H9 (cell line): ENCODE data around the gene SPTBN2. TPM values are rescaled to one million over a fixed set of nuclear protein-coding genes. Genes with fewer than 3 reads are reported as not detected.

Experiments used
- DNase-seq: peaks from one replicate; pipeline ENCODE4 v3.0.0-alpha.2; 2017
- H2AFZ ChIP-seq: one replicate; pipeline ENCODE4 v1.6.1; 2013; ENCODE audit warnings: mild to moderate bottlenecking, low read length, control low read depth, moderate library complexity
- H2AK5ac ChIP-seq: 2 replicates; pipeline ENCODE4 v1.6.1; 2013; ENCODE audit warnings: low read length, control low read depth, mixed read lengths; ENCODE audit not compliant: insufficient read length
- H2BK120ac ChIP-seq: one replicate; pipeline ENCODE4 v1.6.1; 2013; ENCODE audit warnings: low read depth, mild to moderate bottlenecking, low read length, control low read depth, inconsistent platforms; ENCODE audit not compliant: poor library complexity, severe bottlenecking
- H2BK12ac ChIP-seq: 2 replicates; pipeline ENCODE4 v1.6.1; 2013; ENCODE audit warnings: low read length, control low read depth, mixed read lengths, low read depth; ENCODE audit not compliant: insufficient read length
- H2BK15ac ChIP-seq: 2 replicates; pipeline ENCODE4 v1.6.1; 2013; ENCODE audit warnings: low read depth, low read length, control low read depth
- H2BK20ac ChIP-seq: one replicate; pipeline ENCODE4 v1.6.1; 2013; ENCODE audit warnings: low read depth, mild to moderate bottlenecking, low read length, control low read depth, inconsistent platforms; ENCODE audit not compliant: poor library complexity, severe bottlenecking
- H2BK5ac ChIP-seq: 2 replicates; pipeline ENCODE4 v1.6.1; 2013; ENCODE audit warnings: low read length, control low read depth, mixed read lengths; ENCODE audit not compliant: insufficient read length
- H3K14ac ChIP-seq: 2 replicates; pipeline ENCODE4 v1.6.1; 2013; ENCODE audit warnings: low read length, control low read depth; ENCODE audit not compliant: insufficient read depth
- H3K18ac ChIP-seq: 2 replicates; pipeline ENCODE4 v1.6.1; 2013; ENCODE audit warnings: low read depth, mild to moderate bottlenecking, mixed read lengths, low read length, control low read depth; ENCODE audit not compliant: insufficient read length
- H3K23ac ChIP-seq: 2 replicates; pipeline ENCODE4 v1.6.1; 2013; ENCODE audit warnings: low read length, control low read depth, mixed read lengths, low read depth; ENCODE audit not compliant: insufficient read length
- H3K23me2 ChIP-seq: 2 replicates; pipeline ENCODE4 v1.6.1; 2013; ENCODE audit warnings: low read depth, mild to moderate bottlenecking, mixed read lengths, low read length, control low read depth; ENCODE audit not compliant: insufficient read length, poor library complexity, severe bottlenecking
- H3K27ac ChIP-seq: 2 replicates; pipeline ENCODE4 v1.5.1; 2013; ENCODE audit warnings: low read length, control low read depth, mixed read lengths, low read depth; ENCODE audit not compliant: insufficient read length
- H3K27me3 ChIP-seq: 2 replicates; pipeline ENCODE4 v1.6.1; 2013; ENCODE audit warnings: low read length, control low read depth, inconsistent platforms; ENCODE audit not compliant: insufficient read depth
- H3K4ac ChIP-seq: 2 replicates; pipeline ENCODE4 v1.6.1; 2013; ENCODE audit warnings: low read depth, mild to moderate bottlenecking, control low read depth, inconsistent platforms, low read length, moderate library complexity
- H3K4me1 ChIP-seq: 2 replicates; pipeline ENCODE4 v1.6.1; 2013; ENCODE audit warnings: low read length, control low read depth, inconsistent platforms; ENCODE audit not compliant: insufficient read depth
- H3K4me2 ChIP-seq: 2 replicates; pipeline ENCODE4 v1.6.1; 2013; ENCODE audit warnings: low read length, control low read depth, mixed read lengths; ENCODE audit not compliant: insufficient read length, insufficient read depth
- H3K56ac ChIP-seq: 2 replicates; pipeline ENCODE4 v1.6.1; 2013; ENCODE audit warnings: low read depth, mild to moderate bottlenecking, mixed read lengths, low read length, control low read depth; ENCODE audit not compliant: insufficient read length
- H3K79me1 ChIP-seq: 2 replicates; pipeline ENCODE4 v1.6.1; 2013; ENCODE audit warnings: low read depth, mild to moderate bottlenecking, moderate library complexity, low read length, control low read depth, inconsistent platforms; ENCODE audit not compliant: insufficient read depth, poor library complexity, severe bottlenecking
- H3K79me2 ChIP-seq: 2 replicates; pipeline ENCODE4 v1.6.1; 2013; ENCODE audit warnings: low read length, control low read depth, inconsistent platforms; ENCODE audit not compliant: insufficient read depth
- H3K9ac ChIP-seq: 2 replicates; pipeline ENCODE4 v1.6.1; 2013; ENCODE audit warnings: low read length, control low read depth, mixed read lengths; ENCODE audit not compliant: insufficient read length; ENCODE audit errors: extremely low read depth
- H3K9me3 ChIP-seq: one replicate; pipeline ENCODE4 v1.6.1; 2013; ENCODE audit warnings: low read depth, low read length, inconsistent platforms; ENCODE audit not compliant: control insufficient read depth
- H3T11ph ChIP-seq: one replicate; pipeline ENCODE4 v1.6.1; 2013; ENCODE audit warnings: mild to moderate bottlenecking, low read length, control low read depth, inconsistent platforms
- H4K20me1 ChIP-seq: one replicate; pipeline ENCODE4 v1.6.1; 2013; ENCODE audit not compliant: control insufficient read depth, insufficient read length, insufficient read depth
- H4K5ac ChIP-seq: 2 replicates; pipeline ENCODE4 v1.6.1; 2013; ENCODE audit warnings: low read depth, mild to moderate bottlenecking, mixed read lengths, low read length, control low read depth; ENCODE audit not compliant: insufficient read length
- H4K8ac ChIP-seq: replicated peaks from 2 replicates; pipeline ENCODE4 v1.6.1; 2013; ENCODE audit warnings: low read length, control low read depth, mixed read lengths, low read depth; ENCODE audit not compliant: insufficient read length
- H4K91ac ChIP-seq: 2 replicates; pipeline ENCODE4 v1.6.1; 2013; ENCODE audit warnings: low read depth, mild to moderate bottlenecking, moderate library complexity, mixed read lengths, low read length, control low read depth; ENCODE audit not compliant: insufficient read length
- H3K27ac Mint-ChIP-seq, 3 experiments: 2 replicates in 2 of 3; 3 replicates in 1 of 3; pipeline ENCODE4 v1.8.0; 2020 to 2021; ENCODE audit warnings: mixed read lengths in 3 of 3, mild to moderate bottlenecking in 1 of 3, moderate library complexity in 1 of 3
- H3K27me3 Mint-ChIP-seq: 2 replicates; pipeline ENCODE4 v1.8.0; 2021; ENCODE audit warnings: low read depth, mild to moderate bottlenecking, moderate library complexity, mixed read lengths
- H3K36me3 Mint-ChIP-seq, 3 experiments: 2 replicates in 2 of 3; 3 replicates in 1 of 3; pipeline ENCODE4 v1.8.0; 2020 to 2021; ENCODE audit warnings: low read depth in 3 of 3, mixed read lengths in 3 of 3; ENCODE audit not compliant: insufficient read depth in 1 of 3
- H3K4me1 Mint-ChIP-seq, 2 experiments: 2 replicates each; pipeline ENCODE4 v1.8.0; 2020; ENCODE audit warnings: mixed read lengths in 2 of 2
- H3K4me3 Mint-ChIP-seq, 2 experiments: 2 replicates in 1 of 2; 3 replicates in 1 of 2; pipeline ENCODE4 v1.8.0; 2020 to 2021; ENCODE audit warnings: mild to moderate bottlenecking in 2 of 2, mixed read lengths in 2 of 2, moderate library complexity in 1 of 2
- H3K9me3 Mint-ChIP-seq, 2 experiments: 2 replicates in 1 of 2; 3 replicates in 1 of 2; pipeline ENCODE4 v1.8.0; 2020; ENCODE audit warnings: mild to moderate bottlenecking in 2 of 2, mixed read lengths in 2 of 2, moderate library complexity in 1 of 2
- WGBS: extraction: QIAGEN DNeasy Blood & Tissue Kit; methylation state at CpG from one replicate; pipeline ENCODE4 v1.1.7; 2013; ENCODE audit warnings: missing lambda C conversion rate, low lambda C conversion rate, mixed read lengths; ENCODE audit not compliant: insufficient read length; ENCODE audit errors: extremely low coverage; 5-methylcytosine and 5-hydroxymethylcytosine counted together
- total RNA-seq: library from RNA; stranded (reverse); gene quantifications from 2 replicates; pipeline ENCODE4 v1.2.1, GENCODE V29; 2021
- TF ChIP-seq, protein P1 (sequence below): fragments of 200-600 bp; sonication (generic); conservative IDR thresholded peaks from 3 replicates; pipeline ENCODE4 v1.8.0; 2021; ENCODE audit warnings: antibody characterized with exemption, mild to moderate bottlenecking

Gene SPTBN2
- total RNA-seq, 1 experiment from 2014 or later = 80.4 TPM

DNA sequence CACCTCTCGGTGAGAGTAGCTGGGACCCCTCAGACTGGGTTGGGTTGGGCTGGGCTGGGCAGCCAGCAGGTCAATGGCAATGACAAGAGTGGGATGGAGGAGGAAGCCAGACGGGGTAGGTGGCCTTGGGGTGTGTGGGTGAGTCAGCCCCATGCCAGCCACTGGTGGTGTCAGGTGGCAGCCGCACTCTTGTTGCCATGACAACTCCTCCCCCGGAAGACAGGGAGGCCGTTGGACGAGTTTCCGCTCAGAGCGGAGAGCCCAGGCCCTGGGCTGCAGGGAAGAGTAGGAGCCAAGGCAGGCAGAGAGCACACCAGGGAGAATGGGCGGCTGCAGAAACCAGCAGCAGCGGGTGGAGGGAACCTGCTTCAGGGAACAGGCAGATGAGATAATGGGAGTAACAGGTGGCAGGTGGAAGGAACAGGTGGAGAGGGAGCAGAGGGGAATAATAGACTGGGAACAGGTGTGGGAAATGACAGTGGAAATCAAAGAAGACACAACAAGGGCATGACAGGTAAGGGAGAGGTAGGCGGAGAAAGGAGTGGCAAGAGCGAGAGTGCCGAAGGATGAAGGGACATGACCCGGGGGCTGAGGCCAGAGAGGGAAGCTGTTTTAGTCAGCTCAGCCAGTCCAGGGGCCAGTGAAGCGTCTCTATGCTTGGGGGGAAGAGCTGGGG lies 8.7 kb downstream of the SPTBN2 start:
- Histone ChIP-seq H2BK20ac (no peak overlapping the region), H3K79me2 (no peaks in the 10 kb centered on the region), H3K23ac (no peak overlapping the region), H2BK120ac (no peak overlapping the region), H3K27me3 (no peaks in the 10 kb centered on the region), H3K4me1 (peaks cover 7% of the 10 kb centered on the region; the same call in 1 of the 2 replicates), H3K14ac (no peak overlapping the region), H4K20me1 (no peaks in the 10 kb centered on the region), H4K5ac (no peak overlapping the region), H3K56ac (no peak overlapping the region), H4K8ac (no peak overlapping the region), H3K23me2 (peaks cover 2% of the 10 kb centered on the region), H2AFZ (no peak overlapping the region), H3K9me3 (no peaks in the 10 kb centered on the region), H3K27ac (no peak overlapping the region), H2BK12ac (no peak overlapping the region), H3K79me1 (no peaks in the 10 kb centered on the region), H3K4ac (no peak overlapping the region), H2AK5ac (no peak overlapping the region), H3T11ph (no peak overlapping the region), H2BK15ac (no peak overlapping the region), H3K18ac (no peak overlapping the region), H4K91ac (no peak overlapping the region), H3K4me2 (peak overlapping the region; percentile 43), H3K9ac (peak overlapping the region; percentile 36), H2BK5ac (no peak overlapping the region)
- H3K36me3 Mint-ChIP-seq = peaks cover 11 to 69% (median 66%) of the 10 kb centered on the region in 3 experiments
- TF ChIP-seq, protein P1, sequence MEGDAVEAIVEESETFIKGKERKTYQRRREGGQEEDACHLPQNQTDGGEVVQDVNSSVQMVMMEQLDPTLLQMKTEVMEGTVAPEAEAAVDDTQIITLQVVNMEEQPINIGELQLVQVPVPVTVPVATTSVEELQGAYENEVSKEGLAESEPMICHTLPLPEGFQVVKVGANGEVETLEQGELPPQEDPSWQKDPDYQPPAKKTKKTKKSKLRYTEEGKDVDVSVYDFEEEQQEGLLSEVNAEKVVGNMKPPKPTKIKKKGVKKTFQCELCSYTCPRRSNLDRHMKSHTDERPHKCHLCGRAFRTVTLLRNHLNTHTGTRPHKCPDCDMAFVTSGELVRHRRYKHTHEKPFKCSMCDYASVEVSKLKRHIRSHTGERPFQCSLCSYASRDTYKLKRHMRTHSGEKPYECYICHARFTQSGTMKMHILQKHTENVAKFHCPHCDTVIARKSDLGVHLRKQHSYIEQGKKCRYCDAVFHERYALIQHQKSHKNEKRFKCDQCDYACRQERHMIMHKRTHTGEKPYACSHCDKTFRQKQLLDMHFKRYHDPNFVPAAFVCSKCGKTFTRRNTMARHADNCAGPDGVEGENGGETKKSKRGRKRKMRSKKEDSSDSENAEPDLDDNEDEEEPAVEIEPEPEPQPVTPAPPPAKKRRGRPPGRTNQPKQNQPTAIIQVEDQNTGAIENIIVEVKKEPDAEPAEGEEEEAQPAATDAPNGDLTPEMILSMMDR = no peak
- WGBS = no CpG with 5 or more reads among the region's 15 CpGs
- H3K27ac Mint-ChIP-seq = peak overlapping the region in 2 of 3 experiments; percentile 86 to 88; a peak in 5 of 7 replicates
- peaks cover 57 to 68% of the 10 kb centered on the region in 2 experiments for H3K4me1 Mint-ChIP-seq
- H3K9me3 Mint-ChIP-seq = no peaks in the 10 kb centered on the region; a peak in 1 of 5 replicates
- no peak overlapping the region for H3K4me3 Mint-ChIP-seq
- H3K27me3 Mint-ChIP-seq = no peaks in the 10 kb centered on the region; the same call in none of the 2 replicates
- peak; percentile 93 for DNase-seq
